ENCODE data around the gene RGS10.
"Not testable (repeated sequence)": the region's sequence is repeated elsewhere in the genome, so short reads cannot be mapped to it uniquely, and the experiment has no call there.

RGS10 gene, protein sequence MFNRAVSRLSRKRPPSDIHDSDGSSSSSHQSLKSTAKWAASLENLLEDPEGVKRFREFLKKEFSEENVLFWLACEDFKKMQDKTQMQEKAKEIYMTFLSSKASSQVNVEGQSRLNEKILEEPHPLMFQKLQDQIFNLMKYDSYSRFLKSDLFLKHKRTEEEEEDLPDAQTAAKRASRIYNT

DNA sequence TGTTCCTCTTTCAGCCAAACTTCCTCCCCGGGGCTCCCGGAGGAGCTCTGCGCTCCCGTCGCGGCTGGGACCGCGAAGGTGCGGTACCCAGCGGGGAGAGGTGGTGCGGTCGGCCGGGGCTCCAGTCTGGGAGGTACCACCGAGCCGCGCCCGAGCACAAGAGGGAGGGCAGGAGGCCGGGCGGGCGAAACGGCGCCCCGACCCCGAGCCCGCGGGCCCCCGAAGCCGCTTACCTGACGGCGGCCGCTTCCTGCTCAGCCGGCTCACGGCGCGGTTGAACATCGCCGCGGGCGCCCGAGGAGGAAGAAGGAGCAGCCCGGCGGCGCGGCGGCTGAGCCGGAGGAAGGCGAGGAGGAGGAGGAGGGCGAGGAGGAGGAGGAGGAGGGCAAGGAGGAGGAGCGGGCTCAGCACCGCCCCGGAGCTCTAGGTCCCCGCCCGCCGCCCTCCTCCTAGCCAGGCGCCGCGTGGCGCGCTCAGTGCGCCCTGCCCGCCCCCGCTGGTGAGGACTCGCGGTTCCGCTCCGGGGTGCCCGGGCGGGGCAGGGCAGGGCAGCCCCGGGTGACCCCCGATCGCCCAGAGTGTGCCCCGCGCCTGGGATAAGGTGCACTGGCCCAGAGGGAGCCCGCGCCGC, at the start of gene RGS10:
RGS10 (minus strand) TSS at position 363 of the 631 bp plus-strand sequence; CDS start at position 282, 81 bp downstream.
- DNase-seq (ENCODE audit: low read depth in 2 of 2): peak; percentile 77 to 82

DNA sequence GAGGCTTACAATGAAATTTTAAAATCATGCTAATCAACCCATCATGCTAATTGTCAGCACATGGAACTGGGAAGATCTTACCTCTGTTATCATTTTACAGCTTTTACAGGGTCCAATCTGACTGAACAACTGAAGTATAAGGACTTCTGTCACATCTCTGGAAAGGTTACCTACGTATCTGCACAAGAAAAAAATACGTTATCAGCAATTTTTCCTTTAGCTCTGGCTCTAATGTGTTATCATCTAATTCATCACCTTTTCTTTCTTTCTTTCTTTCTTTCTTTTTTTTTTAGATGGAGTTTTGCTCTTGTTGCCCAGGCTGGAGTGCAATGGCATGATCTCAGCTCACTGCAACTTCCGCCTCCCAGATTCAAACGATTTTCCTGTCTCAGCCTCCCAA, 45.6 kb upstream of the RGS10 start:
- DNase-seq (ENCODE audit: low read depth in 2 of 2): no peak

DNA sequence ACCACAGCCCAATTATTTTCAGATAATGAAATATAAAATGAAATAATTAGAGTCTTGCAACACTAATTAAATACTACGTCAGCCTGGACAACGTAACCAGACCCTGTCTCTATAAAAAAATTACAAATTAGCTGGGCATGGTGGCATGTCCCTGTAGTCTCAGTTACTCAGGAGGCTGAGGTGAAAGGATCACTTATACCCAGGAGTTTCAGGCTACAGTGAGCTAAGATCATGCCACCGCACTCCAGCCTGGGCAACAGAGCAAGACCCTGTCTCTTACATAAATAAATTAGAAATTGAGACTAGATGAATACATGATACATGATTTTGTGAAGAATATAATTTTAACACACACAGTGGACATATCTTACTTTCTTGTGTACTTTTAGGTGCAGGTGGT, 35.8 kb upstream of the RGS10 start:
- DNase-seq (ENCODE audit: low read depth in 2 of 2): no peak

DNA sequence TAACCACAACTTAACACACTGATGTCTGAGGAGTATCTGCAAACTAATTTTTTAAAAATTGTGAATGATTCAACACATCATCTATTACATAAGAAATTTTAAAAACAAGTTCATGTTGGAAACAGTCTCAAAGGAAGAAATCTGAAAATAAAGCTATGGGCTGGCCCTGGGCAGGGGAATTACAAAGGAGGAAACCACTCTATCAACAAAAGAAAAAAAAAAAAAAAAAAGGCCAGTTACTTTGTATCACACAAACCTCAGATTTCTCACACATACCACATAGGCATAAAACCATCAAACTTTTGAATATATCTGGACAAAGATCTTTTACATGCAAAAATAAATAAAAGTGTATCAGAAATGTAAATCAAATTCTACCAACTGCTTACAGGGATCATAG, 33.5 kb upstream of the RGS10 start:
- DNase-seq (ENCODE audit: low read depth in 2 of 2): no peak

- no peak for DNase-seq (ENCODE audit: low read depth in 2 of 2)
Measured at GRCh38 chr10:119575506-119575905, 33.0 kb upstream of the RGS10 start.

DNA sequence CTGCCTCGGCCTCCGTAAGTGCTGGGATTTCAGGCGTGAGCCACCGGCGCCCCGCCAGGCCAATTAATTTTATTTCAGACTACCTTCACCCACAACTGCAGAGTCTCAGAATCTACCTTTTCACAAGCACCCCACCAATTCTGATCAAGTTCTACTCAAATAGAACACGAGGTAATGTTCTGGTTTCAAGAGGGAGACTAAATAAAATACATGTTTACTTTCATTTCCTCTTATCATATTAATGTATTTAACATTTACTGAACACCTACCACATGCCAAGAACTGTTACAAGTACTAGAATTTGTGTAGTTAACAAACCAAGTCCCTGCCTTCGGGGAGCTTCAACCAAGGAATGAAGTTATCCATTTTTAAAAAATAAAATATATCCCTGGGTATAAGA, 25.5 kb upstream of the RGS10 start:
- DNase-seq (ENCODE audit: low read depth in 2 of 2): no peak

DNA sequence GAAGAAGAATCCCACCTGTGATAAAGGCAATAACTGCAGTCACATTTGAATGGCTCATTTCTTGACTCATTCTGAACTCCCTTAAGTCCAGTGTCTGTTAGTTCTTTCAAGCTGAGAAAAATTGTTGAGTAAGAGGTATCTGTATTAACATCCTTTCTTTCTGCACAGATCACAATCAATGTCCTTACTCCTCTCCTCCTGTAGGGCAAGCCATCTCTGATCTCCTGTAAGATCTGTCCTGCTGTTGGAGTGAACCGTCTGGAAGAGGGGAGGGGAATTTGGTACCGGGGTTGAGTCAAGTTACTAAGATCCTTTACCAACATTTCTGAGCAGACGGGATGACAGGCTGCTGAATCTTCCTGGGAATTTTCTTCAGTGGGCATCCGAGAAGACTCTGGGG, 19.6 kb upstream of the RGS10 start:
- DNase-seq (ENCODE audit: low read depth in 2 of 2): no peak

DNA sequence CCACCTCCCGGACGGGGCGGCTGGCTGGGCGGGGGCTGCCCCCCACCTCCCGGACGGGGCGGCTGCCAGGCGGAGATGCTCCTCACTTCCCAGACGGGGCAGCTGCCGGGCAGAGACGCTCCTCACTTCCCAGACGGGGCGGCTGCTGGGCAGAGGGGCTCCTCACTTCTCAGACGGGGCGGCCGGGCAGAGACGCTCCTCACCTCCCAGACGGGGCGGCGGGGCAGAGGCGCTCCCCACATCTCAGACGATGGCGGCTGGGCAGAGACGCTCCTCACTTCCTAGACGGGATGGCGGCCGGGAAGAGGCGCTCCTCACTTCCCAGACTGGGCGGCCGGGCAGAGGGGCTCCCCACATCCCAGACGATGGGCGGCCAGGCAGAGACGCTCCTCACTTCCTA, 17.0 kb upstream of the RGS10 start:
- DNase-seq (ENCODE audit: low read depth in 2 of 2): not testable (repeated sequence)

GRCh38 chr10:119556081-119556480, 13.6 kb upstream of the RGS10 start:
- not testable (repeated sequence) for DNase-seq (ENCODE audit: low read depth in 2 of 2)

DNA sequence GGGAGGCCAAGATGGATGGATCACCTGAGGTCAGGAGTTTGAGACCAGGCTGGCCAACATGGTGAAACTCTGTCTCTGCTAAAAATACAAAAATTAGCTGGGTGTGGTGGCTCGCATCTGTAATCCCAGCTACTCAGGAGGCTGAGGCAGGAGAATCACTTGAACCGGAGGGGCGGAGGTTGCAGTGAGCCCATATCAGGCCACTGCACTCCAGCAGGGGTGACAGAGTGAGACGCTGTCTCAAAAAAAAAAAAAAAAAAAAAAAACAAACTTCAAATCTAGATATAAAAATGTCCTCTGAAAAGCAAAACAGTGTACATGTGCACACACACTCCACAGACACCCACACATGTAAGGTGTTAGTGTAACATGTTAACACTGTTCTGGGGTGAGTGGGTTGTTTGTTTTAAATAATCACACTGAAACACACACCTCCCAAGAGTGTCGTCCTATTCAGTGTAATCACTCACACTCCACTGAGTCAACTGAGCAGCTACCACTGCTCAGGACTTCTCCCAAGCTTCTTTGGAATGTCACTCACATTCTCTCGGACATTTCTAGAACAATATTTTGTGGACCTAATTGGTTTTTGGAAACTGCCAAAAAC, 12.8 kb upstream of the RGS10 start:
- no peak for DNase-seq (ENCODE audit: low read depth in 2 of 2)

DNA sequence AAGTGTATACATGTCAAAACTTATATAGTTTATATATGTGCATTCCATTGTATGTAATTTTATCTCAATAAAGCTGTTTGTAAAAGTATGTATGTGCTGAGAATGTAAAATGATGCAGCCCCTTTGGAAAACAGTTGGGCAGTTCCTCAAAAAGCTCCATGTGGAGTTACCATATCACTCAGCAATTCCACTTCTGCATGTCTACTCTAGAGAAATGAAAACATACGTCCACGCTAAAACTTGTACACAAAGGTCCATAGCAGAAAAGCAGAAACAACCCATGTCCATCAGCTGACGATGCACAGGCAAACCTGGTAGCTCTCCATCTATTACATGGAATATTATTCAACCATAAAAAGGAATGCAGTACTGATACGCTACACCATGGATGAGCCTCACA, 8.3 kb upstream of the RGS10 start:
- no peak for DNase-seq (ENCODE audit: low read depth in 2 of 2)

DNA sequence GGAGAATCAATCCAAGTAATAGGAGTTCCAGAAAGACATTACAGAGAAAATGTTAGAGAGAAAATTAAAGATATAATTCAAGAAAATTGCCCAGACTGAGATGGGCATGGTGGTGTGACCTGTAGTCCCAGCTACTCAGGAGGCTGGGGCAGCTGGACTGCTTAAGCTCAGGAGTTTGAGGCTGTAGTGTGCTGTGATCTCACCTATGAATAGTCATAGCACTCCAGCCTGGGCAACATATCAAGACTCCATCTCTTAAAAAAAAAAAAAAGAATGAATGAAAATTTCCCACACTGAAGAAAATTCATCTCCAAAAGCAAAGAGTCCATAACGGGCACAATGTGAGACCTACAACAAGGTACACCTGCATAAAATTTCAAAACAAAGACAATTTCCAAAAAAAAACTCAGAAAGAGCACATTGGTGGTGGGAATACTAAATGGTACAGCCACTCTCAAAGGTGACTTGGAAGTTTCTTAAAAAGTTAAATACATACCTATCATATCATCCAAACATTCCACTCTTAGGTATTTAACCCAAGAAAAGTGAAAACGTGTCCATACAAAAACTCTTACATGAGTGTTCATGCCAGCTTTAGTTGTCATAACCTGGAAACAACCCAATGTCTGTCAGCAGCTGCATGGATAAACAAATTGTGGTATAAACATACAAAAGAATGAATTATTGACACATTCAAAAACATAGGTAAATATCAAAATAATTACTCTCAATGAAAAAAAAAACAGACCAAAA, 6.9 kb upstream of the RGS10 start:
- no peak for DNase-seq (ENCODE audit: low read depth in 2 of 2)

- no peak for DNase-seq (ENCODE audit: low read depth in 2 of 2)
Measured at GRCh38 chr10:119546009-119546408, 3.5 kb upstream of the RGS10 start.

GRCh38 chr10:119545310-119545709, 2.8 kb upstream of the RGS10 start:
- no peak for DNase-seq (ENCODE audit: low read depth in 2 of 2)

DNA sequence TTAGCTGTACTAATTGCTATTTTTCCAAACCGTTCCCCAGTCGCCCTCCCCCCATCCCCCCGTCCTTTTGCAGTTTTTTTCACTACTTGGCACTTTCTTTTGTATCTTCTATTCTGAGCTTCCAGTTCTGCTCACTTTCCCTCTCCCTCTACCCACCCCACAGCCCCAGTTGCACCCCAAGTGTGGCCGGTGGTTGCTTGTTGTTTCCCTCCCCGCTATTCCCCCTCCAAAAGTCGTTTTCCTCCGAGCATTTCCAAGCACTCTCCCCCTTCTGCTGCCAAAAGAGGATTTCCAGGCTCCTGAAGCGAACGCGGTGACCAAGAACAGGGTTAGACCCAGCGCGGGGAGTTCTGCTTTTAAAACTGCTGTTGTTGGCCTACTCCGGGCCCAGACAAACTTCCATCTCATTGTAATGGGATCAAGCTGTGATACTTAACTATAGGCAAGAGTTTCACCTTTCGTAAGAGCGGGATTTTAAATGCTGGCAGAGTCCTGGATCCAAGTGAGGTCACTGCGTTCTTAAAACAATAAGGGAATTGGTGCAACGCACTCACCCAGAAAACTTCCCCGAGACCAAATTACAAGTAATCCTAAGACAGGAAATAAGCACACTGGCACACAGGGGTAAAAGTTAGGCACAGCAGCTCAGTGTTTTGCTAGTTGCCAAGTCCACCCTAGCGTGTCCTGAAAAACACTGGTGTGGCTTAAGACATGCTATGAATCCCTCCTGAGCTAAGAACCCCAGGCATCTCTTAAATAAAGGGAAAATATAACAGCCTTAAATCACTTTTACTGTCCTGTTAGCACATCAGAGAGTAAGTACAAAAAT, 1.5 kb upstream of the RGS10 start:
- no peak for DNase-seq (ENCODE audit: low read depth in 2 of 2)

GRCh38 chr10:119542988-119543813, 682 bp upstream of the RGS10 start:
- peak; percentile 39 to 49 for DNase-seq (ENCODE audit: low read depth in 2 of 2)

- peak; percentile 56 to 60 for DNase-seq (ENCODE audit: low read depth in 2 of 2)
Measured at GRCh38 chr10:119541459-119542356, 811 bp downstream of the RGS10 start.

- DNase-seq (ENCODE audit: low read depth in 2 of 2): no peak
Measured at GRCh38 chr10:119541046-119541445, 1.5 kb downstream of the RGS10 start.

DNA sequence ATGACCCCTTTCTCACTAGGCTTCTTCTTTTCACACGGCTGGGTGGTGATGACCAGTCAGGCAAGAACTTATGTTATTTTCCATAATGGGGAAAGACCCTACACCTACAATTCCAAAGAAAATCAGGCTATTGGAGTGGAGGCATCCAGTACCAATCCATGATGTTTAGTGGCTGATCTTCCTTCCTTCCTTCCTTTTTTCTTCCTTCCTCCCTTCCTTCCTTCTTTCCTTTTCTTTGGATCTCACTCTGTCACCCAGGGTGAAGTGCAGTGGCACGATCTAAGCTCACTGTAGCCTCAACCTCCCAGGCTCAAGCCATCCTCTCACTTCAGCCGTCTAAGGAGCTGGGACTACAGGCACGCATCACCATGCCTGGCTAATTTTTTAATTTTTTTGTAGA, 2.5 kb downstream of the RGS10 start:
- DNase-seq (ENCODE audit: low read depth in 2 of 2): no peak

DNA sequence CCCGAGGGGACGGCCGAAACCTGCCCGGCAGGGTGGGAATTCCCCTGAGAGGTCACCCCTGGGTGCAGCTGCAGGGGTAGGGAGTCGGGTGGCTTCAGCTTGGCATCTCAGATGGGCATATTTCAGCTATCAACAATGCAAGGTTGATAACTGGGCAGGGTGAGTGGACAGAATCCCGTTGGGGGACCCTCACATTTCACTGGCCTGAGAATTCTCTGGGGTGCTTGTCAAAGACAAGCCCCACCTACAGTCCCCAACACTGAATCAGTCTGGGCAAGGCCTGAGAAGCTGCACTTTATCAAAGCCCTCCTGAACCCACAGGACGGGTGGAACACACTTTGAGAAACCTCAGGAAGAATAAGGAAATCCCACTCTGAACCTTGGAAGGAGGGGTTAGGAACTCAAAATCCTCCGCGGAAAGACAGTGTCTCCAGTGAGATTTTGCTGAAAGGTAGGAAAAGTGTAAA, 3.1 kb downstream of the RGS10 start:
- DNase-seq (ENCODE audit: low read depth in 2 of 2): no peak
